ENCODE results near the gene CCDC85A.

DNA sequence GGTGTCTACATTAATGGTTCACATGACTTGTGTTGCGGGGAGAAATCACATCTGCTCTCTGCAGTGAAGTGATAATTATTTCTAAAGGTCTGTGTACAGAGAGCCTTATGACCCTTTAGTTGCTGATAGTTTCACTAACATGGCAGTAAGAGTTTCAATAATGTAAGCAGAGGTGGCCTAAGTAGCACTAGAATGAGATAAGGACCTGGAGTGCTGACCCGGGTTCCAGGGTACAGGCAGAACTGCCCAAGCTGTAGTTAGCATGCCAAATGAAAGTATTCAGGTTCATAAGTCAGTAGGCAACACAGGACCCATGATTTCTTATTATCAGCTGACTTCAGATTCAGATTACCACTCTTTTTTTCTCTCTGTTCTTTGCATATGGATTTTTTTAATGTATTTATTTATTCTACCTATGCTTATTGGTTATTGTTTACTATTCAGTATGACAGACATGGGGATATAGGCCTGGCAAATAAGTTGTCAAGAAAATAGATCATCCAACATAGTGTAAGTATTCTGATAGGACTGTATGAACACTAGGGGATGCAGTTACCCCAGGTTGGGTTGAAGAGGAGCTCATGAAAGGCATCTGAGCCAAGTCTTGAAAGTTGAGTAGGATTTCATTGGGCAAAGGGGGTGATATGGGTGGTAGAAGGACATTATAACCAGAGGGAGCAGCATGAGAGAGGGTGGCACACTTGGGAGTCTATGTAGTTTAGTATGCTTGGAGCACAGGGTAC lies 105.2 kb downstream of the CCDC85A start:
- TF ChIP-seq, protein P1, sequence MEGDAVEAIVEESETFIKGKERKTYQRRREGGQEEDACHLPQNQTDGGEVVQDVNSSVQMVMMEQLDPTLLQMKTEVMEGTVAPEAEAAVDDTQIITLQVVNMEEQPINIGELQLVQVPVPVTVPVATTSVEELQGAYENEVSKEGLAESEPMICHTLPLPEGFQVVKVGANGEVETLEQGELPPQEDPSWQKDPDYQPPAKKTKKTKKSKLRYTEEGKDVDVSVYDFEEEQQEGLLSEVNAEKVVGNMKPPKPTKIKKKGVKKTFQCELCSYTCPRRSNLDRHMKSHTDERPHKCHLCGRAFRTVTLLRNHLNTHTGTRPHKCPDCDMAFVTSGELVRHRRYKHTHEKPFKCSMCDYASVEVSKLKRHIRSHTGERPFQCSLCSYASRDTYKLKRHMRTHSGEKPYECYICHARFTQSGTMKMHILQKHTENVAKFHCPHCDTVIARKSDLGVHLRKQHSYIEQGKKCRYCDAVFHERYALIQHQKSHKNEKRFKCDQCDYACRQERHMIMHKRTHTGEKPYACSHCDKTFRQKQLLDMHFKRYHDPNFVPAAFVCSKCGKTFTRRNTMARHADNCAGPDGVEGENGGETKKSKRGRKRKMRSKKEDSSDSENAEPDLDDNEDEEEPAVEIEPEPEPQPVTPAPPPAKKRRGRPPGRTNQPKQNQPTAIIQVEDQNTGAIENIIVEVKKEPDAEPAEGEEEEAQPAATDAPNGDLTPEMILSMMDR (conservative IDR thresholded peaks at IDR 0.05; ENCODE audit: low read depth, low read length): 0 out of 2 replicates have a peak, but pooled peaks have one; percentile 31
- no peak for TF ChIP-seq EZH2 (IDR thresholded peaks at IDR 0.05; ENCODE audit: low read length, unreplicated experiment)
- TF ChIP-seq EZH2phosphoT487 (IDR thresholded peaks at IDR 0.05; ENCODE audit: borderline replicate concordance, low read length): no peak
